IPS-NIHi11 (cell line): ENCODE measurements around the gene MT1B.

Source experiments
- DNase-seq: peaks from one replicate; pipeline ENCODE4 v3.0.0; 2012; ENCODE audit warnings: mixed read lengths, low spot score

MT1B gene

DNA sequence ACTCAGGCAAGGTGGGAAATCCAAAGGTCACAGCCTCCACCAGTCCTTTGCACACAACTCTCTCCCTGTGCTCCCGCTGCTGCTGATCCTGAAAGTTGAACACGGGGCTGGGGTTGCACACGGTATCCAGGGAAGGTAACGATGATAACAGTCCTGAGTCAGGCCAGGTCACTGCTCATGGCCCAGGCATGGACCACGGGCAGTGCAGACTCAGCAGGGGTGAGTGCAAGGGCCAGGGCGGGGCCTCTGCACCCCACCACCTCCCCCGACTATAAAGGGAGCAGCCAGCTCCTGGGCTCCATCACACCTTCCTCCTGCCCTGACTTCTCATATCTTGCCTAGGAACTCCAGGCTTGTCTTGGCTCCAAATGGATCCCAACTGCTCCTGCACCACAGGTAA lies at the start of gene MT1B:
TSS of gene MT1B (plus strand) at position 301 of the 400 bp plus-strand sequence. CDS start at position 369, 68 bp downstream.
- no peak for DNase-seq

GRCh38 chr16:56603589-56603988 lies 48.1 kb upstream of the MT1B start:
- DNase-seq: peak; percentile 54

GRCh38 chr16:56604966-56605365 lies 46.7 kb upstream of the MT1B start:
- DNase-seq: no peak

- DNase-seq: no peak
Measured at GRCh38 chr16:56605475-56605874, 46.2 kb upstream of the MT1B start.

- DNase-seq: no peak
Measured at GRCh38 chr16:56606071-56606475, 45.6 kb upstream of the MT1B start.

GRCh38 chr16:56606476-56607108 lies 45.1 kb upstream of the MT1B start:
- DNase-seq: no peak

GRCh38 chr16:56607109-56607618 lies 44.5 kb upstream of the MT1B start:
- DNase-seq: peak; percentile 33

- no peak for DNase-seq
Measured at GRCh38 chr16:56607675-56608042, 44.0 kb upstream of the MT1B start.

DNA sequence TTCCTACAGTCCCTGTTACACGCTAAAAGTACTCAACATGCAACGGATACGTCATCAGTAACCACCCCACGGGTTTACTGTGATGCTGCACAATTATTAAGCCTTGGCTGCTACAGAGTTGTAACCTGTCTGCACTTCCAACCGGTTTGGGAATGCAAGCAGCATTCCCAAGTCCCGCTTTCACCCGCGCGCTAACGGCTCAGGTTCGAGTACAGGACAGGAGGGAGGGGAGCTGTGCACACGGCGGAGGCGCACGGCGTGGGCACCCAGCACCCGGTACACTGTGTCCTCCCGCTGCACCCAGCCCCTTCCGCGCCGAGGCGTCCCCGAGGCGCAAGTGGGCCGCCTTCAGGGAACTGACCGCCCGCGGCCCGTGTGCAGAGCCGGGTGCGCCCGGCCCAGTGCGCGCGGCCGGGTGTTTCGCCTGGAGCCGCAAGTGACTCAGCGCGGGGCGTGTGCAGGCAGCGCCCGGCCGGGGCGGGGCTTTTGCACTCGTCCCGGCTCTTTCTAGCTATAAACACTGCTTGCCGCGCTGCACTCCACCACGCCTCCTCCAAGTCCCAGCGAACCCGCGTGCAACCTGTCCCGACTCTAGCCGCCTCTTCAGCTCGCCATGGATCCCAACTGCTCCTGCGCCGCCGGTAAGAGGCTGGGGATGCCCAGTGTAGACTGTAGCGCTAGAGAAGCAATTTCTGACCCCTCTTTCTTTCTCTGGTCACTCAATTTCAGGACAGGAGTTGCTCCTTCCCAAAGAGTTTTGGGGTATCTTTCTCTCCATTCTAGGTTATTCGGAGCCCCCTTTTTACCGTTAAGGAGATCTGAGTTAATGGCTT lies 43.4 kb upstream of the MT1B start, which contains the start of gene MT2A:
TSS of gene MT2A (plus strand) at position 542 of the 833 bp plus-strand sequence. CDS start at position 614, 72 bp downstream.
- DNase-seq: peak; percentile 95

DNA sequence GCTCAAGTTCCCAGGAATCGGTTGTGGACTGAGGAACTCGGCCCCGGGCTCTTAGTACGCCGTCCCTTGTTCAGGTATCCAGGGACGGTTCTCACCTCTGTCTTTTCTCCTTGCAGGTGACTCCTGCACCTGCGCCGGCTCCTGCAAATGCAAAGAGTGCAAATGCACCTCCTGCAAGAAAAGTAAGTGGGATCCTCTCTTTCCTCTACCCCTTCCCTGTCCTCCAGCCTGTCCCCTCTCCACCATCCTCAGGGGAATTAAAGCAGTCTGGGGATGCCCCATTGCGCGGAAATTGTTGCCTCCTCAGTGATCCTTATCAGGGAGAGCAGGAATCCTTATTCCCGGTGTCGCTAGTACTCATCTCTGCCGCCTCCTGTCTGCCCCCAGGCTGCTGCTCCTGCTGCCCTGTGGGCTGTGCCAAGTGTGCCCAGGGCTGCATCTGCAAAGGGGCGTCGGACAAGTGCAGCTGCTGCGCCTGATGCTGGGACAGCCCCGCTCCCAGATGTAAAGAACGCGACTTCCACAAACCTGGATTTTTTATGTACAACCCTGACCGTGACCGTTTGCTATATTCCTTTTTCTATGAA lies 42.7 kb upstream of the MT1B start:
- DNase-seq: no peak

- no peak for DNase-seq
Measured at GRCh38 chr16:56609463-56609921, 42.2 kb upstream of the MT1B start.

GRCh38 chr16:56610017-56610608 lies 41.6 kb upstream of the MT1B start:
- DNase-seq: no peak

DNA sequence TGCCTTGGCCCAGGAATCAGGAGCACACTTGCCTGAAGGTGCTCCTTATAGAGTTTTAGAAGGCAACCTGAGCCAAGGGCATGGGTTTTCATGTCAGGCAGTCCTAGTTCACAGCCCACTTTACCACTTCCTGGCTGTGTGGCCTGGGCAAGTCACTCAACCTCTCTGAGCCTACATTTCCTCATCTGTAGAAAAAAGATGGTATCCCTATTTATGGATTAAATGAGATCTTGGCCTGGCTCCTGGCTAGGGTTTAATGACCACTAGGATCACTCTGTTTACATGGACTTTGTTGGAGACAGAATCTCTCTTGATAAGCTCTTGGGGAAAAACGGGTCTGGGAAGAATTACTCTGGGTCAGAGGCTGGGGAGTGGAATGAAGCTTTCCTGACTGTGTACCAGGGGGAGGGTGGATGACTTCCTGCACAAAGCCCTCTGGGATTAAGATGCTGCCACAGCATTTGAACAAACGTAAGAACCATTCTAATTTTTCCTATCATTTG lies 41.0 kb upstream of the MT1B start:
- DNase-seq: no peak

GRCh38 chr16:56611281-56611833 lies 40.3 kb upstream of the MT1B start:
- no peak for DNase-seq

GRCh38 chr16:56613706-56614105 lies 38.0 kb upstream of the MT1B start:
- DNase-seq: no peak

DNA sequence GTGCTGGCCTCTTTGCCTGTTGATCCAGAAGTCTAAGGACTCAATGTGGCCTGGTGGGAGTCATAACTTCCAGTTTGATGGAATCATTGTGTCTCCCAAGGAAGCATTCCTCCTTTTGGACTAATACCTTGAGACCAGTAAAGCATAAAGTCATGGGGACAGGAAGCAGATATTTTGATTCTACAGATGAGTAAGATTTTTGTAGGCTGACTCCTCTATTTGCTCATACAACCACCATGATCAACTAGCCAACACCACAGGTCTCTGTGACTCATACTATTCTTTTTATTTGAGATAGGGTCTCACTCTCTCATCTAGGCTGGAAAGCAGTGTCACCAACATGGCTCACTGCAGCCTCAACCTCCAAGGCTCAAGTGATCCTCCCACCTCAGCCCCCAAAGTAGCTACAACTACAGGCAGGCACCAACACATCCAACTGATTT lies 37.1 kb upstream of the MT1B start:
- no peak for DNase-seq

DNA sequence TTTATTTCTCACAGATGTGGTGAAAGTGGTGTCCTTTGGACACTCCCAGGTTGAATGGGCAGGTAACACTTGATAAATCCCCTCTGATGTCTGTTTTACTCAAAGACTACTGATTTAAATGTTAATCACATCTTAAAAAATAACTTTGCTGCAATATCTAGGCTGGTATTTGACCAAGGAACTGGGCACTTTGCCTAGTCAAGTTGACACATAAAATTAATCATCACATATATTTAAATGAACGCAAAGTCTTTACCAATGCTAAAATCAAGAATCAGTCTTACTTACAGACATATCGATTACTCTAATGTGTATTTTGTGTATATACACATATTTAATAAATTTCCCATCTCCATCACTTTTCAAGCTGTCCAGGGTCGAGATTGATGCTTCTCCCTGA lies 36.3 kb upstream of the MT1B start:
- no peak for DNase-seq

GRCh38 chr16:56616608-56617211 lies 35.0 kb upstream of the MT1B start:
- DNase-seq: no peak

DNA sequence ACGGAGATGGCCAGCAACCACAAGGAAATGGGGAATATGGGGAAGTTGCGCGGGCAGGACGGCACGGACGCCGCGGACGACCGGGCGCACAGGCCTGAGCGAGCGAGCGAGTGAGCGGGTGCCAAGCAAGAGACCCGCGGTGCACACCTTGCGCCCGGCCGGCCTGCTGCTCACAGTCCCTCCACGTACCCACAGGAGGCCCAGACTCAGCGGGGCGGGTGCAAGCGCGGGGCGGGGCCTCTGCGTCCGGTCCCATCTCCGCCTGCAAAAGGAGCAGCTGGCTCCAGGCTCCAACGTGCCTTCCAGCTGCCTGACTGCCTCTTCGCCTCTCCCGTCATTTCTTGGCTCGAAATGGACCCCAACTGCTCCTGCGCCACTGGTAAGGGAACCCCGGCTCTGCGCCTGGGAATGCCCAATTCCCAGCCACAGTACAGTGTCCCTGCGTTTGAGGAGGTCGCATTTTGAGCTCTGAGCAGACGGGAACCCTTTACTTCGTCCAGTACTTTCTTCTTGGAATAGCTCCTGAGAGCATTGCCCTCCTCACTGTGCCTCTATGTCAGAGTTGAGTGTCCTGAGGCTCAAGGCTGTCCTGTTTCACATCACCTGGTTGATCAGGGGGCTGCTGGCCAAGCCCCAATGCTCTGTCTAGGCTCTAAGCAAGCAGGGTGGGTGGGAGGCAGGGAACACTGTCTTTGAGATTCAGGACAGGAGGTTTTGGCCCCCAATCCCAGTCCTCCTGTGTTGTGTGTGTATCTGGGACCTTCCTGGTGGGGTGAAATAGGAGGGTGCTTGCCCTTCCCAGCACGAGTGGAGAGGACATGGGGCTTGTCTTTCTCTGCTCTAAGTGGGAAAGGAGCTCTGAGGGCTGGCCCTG lies 34.2 kb upstream of the MT1B start:
- DNase-seq: no peak

- no peak for DNase-seq
Measured at GRCh38 chr16:56618138-56618537, 33.5 kb upstream of the MT1B start.
